HepG2 (cell line): ENCODE results near the gene PTS. TPM values are rescaled to one million over a fixed set of nuclear protein-coding genes. Genes with fewer than 3 reads are reported as not detected.

Source experiments
- ATF1 ChIP-seq: IDR thresholded peaks from 2 replicates; pipeline ENCODE4 v1.6.1; 2016; ENCODE audit warnings: mild to moderate bottlenecking, control low read depth
- CEBPG ChIP-seq: IDR thresholded peaks from 2 replicates; pipeline ENCODE4 v1.6.1; 2016
- CHD2 ChIP-seq: IDR thresholded peaks from 2 replicates; pipeline ENCODE4 v1.6.1; 2011; ENCODE audit warnings: low read depth, low read length, improper control_type of control experiment
- GPN1 ChIP-seq: sonication (generic); formaldehyde crosslinking; IDR thresholded peaks from 2 replicates; pipeline ENCODE4 v1.5.1; 2020; ENCODE audit warnings: missing genetic modification reagents, borderline replicate concordance
- HMG20A ChIP-seq: IDR thresholded peaks from 2 replicates; pipeline ENCODE4 v1.6.1; 2016; ENCODE audit warnings: borderline replicate concordance
- PAX8 ChIP-seq: sonication (generic); formaldehyde crosslinking; IDR thresholded peaks from 2 replicates; pipeline ENCODE4 v1.8.0; 2022; ENCODE audit warnings: mild to moderate bottlenecking, missing genetic modification reagents, borderline replicate concordance
- SYNCRIP ChIP-seq: fragments of 200-400 bp; formaldehyde crosslinking; IDR thresholded peaks from 2 replicates; pipeline ENCODE4 v1.6.1; 2018; ENCODE audit warnings: mild to moderate bottlenecking, low read depth, low read length; ENCODE audit not compliant: insufficient read depth
- TCF7L2 ChIP-seq: IDR thresholded peaks from 2 replicates; pipeline ENCODE4 v1.6.1; 2011; ENCODE audit warnings: mild to moderate bottlenecking, low read depth, low read length, moderate library complexity
- ZMAT3 ChIP-seq: sonication (generic); formaldehyde crosslinking; conservative IDR thresholded peaks from 2 replicates; pipeline ENCODE4 v1.7.0; 2021; ENCODE audit warnings: missing genetic modification reagents
- ZNF292 ChIP-seq: sonication (generic); formaldehyde crosslinking; IDR thresholded peaks from 2 replicates; pipeline ENCODE4 v1.8.1; 2022; ENCODE audit warnings: mild to moderate bottlenecking, low read depth, missing genetic modification reagents, borderline replicate concordance
- ZNF34 ChIP-seq: sonication (generic); formaldehyde crosslinking; IDR thresholded peaks from 2 replicates; pipeline ENCODE4 v1.4.0; 2020; ENCODE audit warnings: mild to moderate bottlenecking, missing genetic modification reagents, borderline replicate concordance
- ZNF660 ChIP-seq: sonication (generic); formaldehyde crosslinking; IDR thresholded peaks from 2 replicates; pipeline ENCODE4 v1.5.1; 2020; ENCODE audit warnings: mild to moderate bottlenecking, low read depth, missing genetic modification reagents, borderline replicate concordance
- polyA plus RNA-seq, 8 experiments: library from polyadenylated mRNA; depleted of rRNA in 3 of 8; stranded (reverse) in 7 of 8; unstranded in 1 of 8; fragments of >200 nt; fragmentation: Illumina TruSeq in 4 of 8; extraction: Trizol in 4 of 8; gene quantifications; 2 replicates each; pipeline versions ENCODE4 v1.2.1 to v1.2.3, GENCODE V29; 2011 to 2016; ENCODE audit warnings: low read depth in 4 of 8, missing spikeins in 1 of 8, mixed read lengths in 1 of 8; ENCODE audit not compliant: insufficient read depth in 1 of 8
- total RNA-seq, 5 experiments: library from RNA; depleted of rRNA; stranded (reverse); fragments of >200 nt; fragmentation: Illumina TruSeq; extraction: Trizol; gene quantifications; 2 replicates each; pipeline ENCODE4 v1.2.3, GENCODE V29; 2016; ENCODE audit warnings: low read depth in 1 of 5
- TF ChIP-seq, protein P1 (sequence below): sonication (generic); formaldehyde crosslinking; IDR thresholded peaks from 2 replicates; pipeline ENCODE4 v1.9.0; 2021; ENCODE audit warnings: missing genetic modification reagents, borderline replicate concordance
- TF ChIP-seq, protein P2 (sequence below): sonication (generic); formaldehyde crosslinking; IDR thresholded peaks from 2 replicates; pipeline ENCODE4 v1.8.0; 2022; ENCODE audit warnings: mild to moderate bottlenecking, missing genetic modification reagents
- TF ChIP-seq, protein P3 (sequence below): sonication (generic); formaldehyde crosslinking; IDR thresholded peaks from 2 replicates; pipeline ENCODE4 v1.5.0; 2020; ENCODE audit warnings: mild to moderate bottlenecking, missing genetic modification reagents, borderline replicate concordance
- TF ChIP-seq, protein P4 (sequence below): sonication (generic); formaldehyde crosslinking; IDR thresholded peaks from 2 replicates; pipeline ENCODE4 v1.4.0; 2020; ENCODE audit warnings: low read depth, missing genetic modification reagents

PTS gene
- total and polyA plus RNA-seq, 2 of the 13 experiments (the other 11 are each of a cell fraction or from before 2014, with no cell fraction given): 33.6 to 49.3 TPM

DNA sequence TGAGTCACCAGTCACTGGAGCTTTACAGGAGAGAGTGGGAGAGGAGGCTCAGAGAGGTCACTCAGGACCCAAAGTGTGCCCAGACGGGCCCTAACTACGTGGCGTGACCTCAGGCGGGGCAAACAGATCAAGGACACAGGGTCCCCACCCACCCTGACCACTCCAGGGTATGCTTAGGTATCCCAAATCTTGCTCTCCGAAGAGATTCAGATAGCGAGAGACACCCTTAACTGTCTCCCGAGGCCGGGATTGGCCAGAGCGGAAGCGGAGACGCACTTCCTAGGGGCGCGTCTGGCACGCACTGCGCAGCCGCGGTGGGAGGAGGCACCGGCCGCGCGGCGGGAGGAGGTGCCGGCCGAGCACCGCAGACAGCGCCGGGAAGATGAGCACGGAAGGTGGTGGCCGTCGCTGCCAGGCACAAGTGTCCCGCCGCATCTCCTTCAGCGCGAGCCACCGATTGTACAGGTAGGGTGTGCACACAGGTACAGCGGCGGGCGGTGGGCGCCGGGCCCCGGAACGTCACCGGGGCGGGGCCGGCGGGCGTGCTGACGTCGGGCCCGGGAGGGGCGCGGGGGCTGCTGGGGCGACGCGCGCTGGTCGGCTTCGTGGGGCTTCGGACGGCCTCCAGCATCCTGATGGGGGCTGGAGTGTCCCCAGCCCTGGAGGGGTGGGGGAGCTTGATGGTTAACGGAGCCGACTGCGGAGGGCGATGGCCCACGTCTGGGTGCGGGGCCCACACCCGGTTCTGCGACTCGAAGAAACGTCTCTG, at the start of gene PTS (continued):
- TF ChIP-seq, protein P1, sequence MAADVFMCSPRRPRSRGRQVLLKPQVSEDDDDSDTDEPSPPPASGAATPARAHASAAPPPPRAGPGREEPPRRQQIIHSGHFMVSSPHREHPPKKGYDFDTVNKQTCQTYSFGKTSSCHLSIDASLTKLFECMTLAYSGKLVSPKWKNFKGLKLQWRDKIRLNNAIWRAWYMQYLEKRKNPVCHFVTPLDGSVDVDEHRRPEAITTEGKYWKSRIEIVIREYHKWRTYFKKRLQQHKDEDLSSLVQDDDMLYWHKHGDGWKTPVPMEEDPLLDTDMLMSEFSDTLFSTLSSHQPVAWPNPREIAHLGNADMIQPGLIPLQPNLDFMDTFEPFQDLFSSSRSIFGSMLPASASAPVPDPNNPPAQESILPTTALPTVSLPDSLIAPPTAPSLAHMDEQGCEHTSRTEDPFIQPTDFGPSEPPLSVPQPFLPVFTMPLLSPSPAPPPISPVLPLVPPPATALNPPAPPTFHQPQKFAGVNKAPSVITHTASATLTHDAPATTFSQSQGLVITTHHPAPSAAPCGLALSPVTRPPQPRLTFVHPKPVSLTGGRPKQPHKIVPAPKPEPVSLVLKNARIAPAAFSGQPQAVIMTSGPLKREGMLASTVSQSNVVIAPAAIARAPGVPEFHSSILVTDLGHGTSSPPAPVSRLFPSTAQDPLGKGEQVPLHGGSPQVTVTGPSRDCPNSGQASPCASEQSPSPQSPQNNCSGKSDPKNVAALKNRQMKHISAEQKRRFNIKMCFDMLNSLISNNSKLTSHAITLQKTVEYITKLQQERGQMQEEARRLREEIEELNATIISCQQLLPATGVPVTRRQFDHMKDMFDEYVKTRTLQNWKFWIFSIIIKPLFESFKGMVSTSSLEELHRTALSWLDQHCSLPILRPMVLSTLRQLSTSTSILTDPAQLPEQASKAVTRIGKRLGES (CRISPR knock-in tag): no peak
- TF ChIP-seq PAX8 (CRISPR knock-in tag): no peak
- TF ChIP-seq, protein P2, sequence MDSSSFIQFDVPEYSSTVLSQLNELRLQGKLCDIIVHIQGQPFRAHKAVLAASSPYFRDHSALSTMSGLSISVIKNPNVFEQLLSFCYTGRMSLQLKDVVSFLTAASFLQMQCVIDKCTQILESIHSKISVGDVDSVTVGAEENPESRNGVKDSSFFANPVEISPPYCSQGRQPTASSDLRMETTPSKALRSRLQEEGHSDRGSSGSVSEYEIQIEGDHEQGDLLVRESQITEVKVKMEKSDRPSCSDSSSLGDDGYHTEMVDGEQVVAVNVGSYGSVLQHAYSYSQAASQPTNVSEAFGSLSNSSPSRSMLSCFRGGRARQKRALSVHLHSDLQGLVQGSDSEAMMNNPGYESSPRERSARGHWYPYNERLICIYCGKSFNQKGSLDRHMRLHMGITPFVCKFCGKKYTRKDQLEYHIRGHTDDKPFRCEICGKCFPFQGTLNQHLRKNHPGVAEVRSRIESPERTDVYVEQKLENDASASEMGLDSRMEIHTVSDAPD (CRISPR knock-in tag): no peak
- TF ChIP-seq ZMAT3 (CRISPR knock-in tag): peak; percentile 82; the same call in 1 of the 2 replicates
- peak; percentile 51; the same call in 1 of the 2 replicates for TF ChIP-seq ATF1
- TF ChIP-seq, protein P3, sequence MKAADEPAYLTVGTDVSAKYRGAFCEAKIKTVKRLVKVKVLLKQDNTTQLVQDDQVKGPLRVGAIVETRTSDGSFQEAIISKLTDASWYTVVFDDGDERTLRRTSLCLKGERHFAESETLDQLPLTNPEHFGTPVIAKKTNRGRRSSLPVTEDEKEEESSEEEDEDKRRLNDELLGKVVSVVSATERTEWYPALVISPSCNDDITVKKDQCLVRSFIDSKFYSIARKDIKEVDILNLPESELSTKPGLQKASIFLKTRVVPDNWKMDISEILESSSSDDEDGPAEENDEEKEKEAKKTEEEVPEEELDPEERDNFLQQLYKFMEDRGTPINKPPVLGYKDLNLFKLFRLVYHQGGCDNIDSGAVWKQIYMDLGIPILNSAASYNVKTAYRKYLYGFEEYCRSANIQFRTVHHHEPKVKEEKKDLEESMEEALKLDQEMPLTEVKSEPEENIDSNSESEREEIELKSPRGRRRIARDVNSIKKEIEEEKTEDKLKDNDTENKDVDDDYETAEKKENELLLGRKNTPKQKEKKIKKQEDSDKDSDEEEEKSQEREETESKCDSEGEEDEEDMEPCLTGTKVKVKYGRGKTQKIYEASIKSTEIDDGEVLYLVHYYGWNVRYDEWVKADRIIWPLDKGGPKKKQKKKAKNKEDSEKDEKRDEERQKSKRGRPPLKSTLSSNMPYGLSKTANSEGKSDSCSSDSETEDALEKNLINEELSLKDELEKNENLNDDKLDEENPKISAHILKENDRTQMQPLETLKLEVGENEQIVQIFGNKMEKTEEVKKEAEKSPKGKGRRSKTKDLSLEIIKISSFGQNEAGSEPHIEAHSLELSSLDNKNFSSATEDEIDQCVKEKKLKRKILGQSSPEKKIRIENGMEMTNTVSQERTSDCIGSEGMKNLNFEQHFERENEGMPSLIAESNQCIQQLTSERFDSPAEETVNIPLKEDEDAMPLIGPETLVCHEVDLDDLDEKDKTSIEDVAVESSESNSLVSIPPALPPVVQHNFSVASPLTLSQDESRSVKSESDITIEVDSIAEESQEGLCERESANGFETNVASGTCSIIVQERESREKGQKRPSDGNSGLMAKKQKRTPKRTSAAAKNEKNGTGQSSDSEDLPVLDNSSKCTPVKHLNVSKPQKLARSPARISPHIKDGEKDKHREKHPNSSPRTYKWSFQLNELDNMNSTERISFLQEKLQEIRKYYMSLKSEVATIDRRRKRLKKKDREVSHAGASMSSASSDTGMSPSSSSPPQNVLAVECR (CRISPR knock-in tag): peak; percentile 83; the same call in 1 of the 2 replicates
- TF ChIP-seq SYNCRIP: no peak
- TF ChIP-seq CEBPG: 0 out of 2 replicates have a peak, but pooled peaks have one; percentile 14
- TF ChIP-seq ZNF292 (CRISPR knock-in tag): no peak
- TF ChIP-seq, protein P4, sequence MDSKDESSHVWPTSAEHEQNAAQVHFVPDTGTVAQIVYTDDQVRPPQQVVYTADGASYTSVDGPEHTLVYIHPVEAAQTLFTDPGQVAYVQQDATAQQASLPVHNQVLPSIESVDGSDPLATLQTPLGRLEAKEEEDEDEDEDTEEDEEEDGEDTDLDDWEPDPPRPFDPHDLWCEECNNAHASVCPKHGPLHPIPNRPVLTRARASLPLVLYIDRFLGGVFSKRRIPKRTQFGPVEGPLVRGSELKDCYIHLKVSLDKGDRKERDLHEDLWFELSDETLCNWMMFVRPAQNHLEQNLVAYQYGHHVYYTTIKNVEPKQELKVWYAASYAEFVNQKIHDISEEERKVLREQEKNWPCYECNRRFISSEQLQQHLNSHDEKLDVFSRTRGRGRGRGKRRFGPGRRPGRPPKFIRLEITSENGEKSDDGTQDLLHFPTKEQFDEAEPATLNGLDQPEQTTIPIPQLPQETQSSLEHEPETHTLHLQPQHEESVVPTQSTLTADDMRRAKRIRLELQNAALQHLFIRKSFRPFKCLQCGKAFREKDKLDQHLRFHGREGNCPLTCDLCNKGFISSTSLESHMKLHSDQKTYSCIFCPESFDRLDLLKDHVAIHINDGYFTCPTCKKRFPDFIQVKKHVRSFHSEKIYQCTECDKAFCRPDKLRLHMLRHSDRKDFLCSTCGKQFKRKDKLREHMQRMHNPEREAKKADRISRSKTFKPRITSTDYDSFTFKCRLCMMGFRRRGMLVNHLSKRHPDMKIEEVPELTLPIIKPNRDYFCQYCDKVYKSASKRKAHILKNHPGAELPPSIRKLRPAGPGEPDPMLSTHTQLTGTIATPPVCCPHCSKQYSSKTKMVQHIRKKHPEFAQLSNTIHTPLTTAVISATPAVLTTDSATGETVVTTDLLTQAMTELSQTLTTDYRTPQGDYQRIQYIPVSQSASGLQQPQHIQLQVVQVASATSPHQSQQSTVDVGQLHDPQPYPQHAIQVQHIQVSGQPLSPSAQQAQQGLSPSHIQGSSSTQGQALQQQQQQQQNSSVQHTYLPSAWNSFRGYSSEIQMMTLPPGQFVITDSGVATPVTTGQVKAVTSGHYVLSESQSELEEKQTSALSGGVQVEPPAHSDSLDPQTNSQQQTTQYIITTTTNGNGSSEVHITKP (CRISPR knock-in tag): no peak
- no peak for TF ChIP-seq ZNF660 (CRISPR knock-in tag)
- peak; percentile 85; the same call in 1 of the 2 replicates for TF ChIP-seq ZNF34 (CRISPR knock-in tag)
- no peak for TF ChIP-seq HMG20A (CRISPR knock-in tag)
- no peak for TF ChIP-seq GPN1 (CRISPR knock-in tag)
- no peak for TF ChIP-seq CHD2
- TF ChIP-seq TCF7L2: no peak
